GM12878 (cell line): ENCODE measurements around the gene OFD1. TPM values are rescaled to one million over a fixed set of nuclear protein-coding genes. Genes with fewer than 3 reads are reported as not detected.

Experiments used
- ATAC-seq: fragments of 200-7000 bp; cut with Tn5 transposase; 3 replicates; pipeline ENCODE4 v1.9.1; 2020; ENCODE audit warnings: mild to moderate bottlenecking, moderate library complexity
- BruUV-seq: library from RNA; stranded (reverse); fragments of 400-500 nt; replicated peaks from 2 replicates; lab custom pipeline; 2021; lab: Mats Ljungman, UMichigan
- CTCF ChIA-PET: fragments of 300-600 bp; sonication (Branson Sonifier 250); formaldehyde crosslinking; extraction: SDS; loops from one replicate; lab custom pipeline; 2021; ENCODE audit warnings: inconsistent platforms; lab: Yijun Ruan, JAX
- POLR2A ChIA-PET: fragments of 350-600 bp; formaldehyde crosslinking; extraction: SDS; loops from one replicate; lab custom pipeline; 2021; ENCODE audit warnings: inconsistent platforms; lab: Charles Lee
- RAD21 ChIA-PET: fragments of 300-600 bp; sonication (Branson Sonifier 250); formaldehyde crosslinking; loops from one replicate; lab custom pipeline; 2023; ENCODE audit warnings: antibody characterized with exemption; ENCODE audit not compliant: unreplicated experiment; lab: Charles Lee
- SMC1A ChIA-PET: fragments of 300-600 bp; sonication (Branson Sonifier 250); formaldehyde crosslinking; loops from one replicate; lab custom pipeline; 2023; ENCODE audit not compliant: unreplicated experiment, uncharacterized antibody; lab: Charles Lee
- DNase-seq: peaks from one replicate; pipeline ENCODE4 v3.0.0-alpha.2; 2011; ENCODE audit warnings: low read depth, low spot score
- FAIRE-seq: peaks from 3 replicates; lab custom pipeline; 2011; peaks lifted over from hg19 to GRCh38; lab: Jason Lieb, UNC
- H2AFZ ChIP-seq: 2 replicates; pipeline ENCODE4 v1.6.0; 2011; ENCODE audit warnings: low read depth, low read length, control low read depth; ENCODE audit not compliant: control insufficient read depth
- H3K27ac ChIP-seq: 2 replicates; pipeline ENCODE4 v1.5.1; 2011; ENCODE audit warnings: control low read depth; ENCODE audit not compliant: control insufficient read depth, insufficient read depth
- H3K27me3 ChIP-seq, 2 experiments: replicated peaks in 1 of 2; 2 replicates each; pipeline versions ENCODE4 v1.6.0 to v1.6.1; 2011; ENCODE audit warnings: low read length in 1 of 2; ENCODE audit not compliant: control insufficient read depth in 2 of 2, insufficient read depth in 2 of 2
- H3K36me3 ChIP-seq, 2 experiments: 2 replicates each; pipeline ENCODE4 v1.5.1; 2011; ENCODE audit warnings: low read length in 1 of 2; ENCODE audit not compliant: control insufficient read depth in 2 of 2, insufficient read depth in 2 of 2
- H3K4me1 ChIP-seq: 2 replicates; pipeline ENCODE4 v1.6.1; 2011; ENCODE audit warnings: mild to moderate bottlenecking, low read length, moderate library complexity, mixed read lengths; ENCODE audit not compliant: control insufficient read depth, insufficient read depth
- H3K4me2 ChIP-seq: 2 replicates; pipeline ENCODE4 v1.6.0; 2011; ENCODE audit warnings: control low read depth; ENCODE audit not compliant: control insufficient read depth, insufficient read depth
- H3K4me3 ChIP-seq: fragments of 200-600 bp; sonication (generic); 2 replicates; pipeline ENCODE4 v1.5.1; 2016
- H3K79me2 ChIP-seq: 2 replicates; pipeline ENCODE4 v1.6.0; 2011; ENCODE audit warnings: low read length; ENCODE audit not compliant: control insufficient read depth, insufficient read depth
- H3K9ac ChIP-seq: 2 replicates; pipeline ENCODE4 v1.8.0; 2011; ENCODE audit warnings: low read length, control low read depth, mixed read lengths; ENCODE audit not compliant: control insufficient read depth, insufficient read depth
- H3K9me3 ChIP-seq: replicated peaks from 3 replicates; pipeline ENCODE4 v1.5.1; 2011; ENCODE audit warnings: mild to moderate bottlenecking, low read length; ENCODE audit not compliant: control insufficient read depth, insufficient read depth
- H4K20me1 ChIP-seq: 2 replicates; pipeline ENCODE4 v1.6.0; 2011; ENCODE audit not compliant: control insufficient read depth, insufficient read depth
- ASH2L ChIP-seq: fragments of 300-600, 200-600 bp; sonication (generic); IDR thresholded peaks from 2 replicates; pipeline ENCODE4 v1.6.1; 2017; ENCODE audit warnings: low read depth, mild to moderate bottlenecking, borderline replicate concordance
- BRCA1 ChIP-seq: IDR thresholded peaks from 2 replicates; pipeline ENCODE4 v1.6.1; 2011; ENCODE audit warnings: low read depth, low read length, improper control_type of control experiment
- CEBPB ChIP-seq, 2 experiments: fragments of 150-350 bp in 1 of 2; IDR thresholded peaks; 2 replicates each; pipeline ENCODE4 v1.6.1; 2012 to 2014; ENCODE audit warnings: low read depth in 2 of 2, low read length in 2 of 2, borderline replicate concordance in 1 of 2, inconsistent platforms in 1 of 2
- CREB1 ChIP-seq: IDR thresholded peaks from 2 replicates; pipeline ENCODE4 v1.6.1; 2012; ENCODE audit warnings: low read depth, mild to moderate bottlenecking, inconsistent platforms
- HDAC6 ChIP-seq: fragments of 200-600 bp; sonication (generic); IDR thresholded peaks from one replicate; pipeline ENCODE4 v1.8.0; 2017; ENCODE audit warnings: antibody characterized with exemption; ENCODE audit not compliant: unreplicated experiment
- IRF4 ChIP-seq: IDR thresholded peaks from 2 replicates; pipeline ENCODE4 v1.6.1; 2011; ENCODE audit warnings: low read depth, low read length
- NFXL1 ChIP-seq: fragments of 450-650 bp; IDR thresholded peaks from 2 replicates; pipeline ENCODE4 v1.6.1; 2017; ENCODE audit warnings: antibody characterized with exemption, mild to moderate bottlenecking, borderline replicate concordance
- NR2C1 ChIP-seq: fragments of 450-650 bp; IDR thresholded peaks from 2 replicates; pipeline ENCODE4 v1.6.1; 2017; ENCODE audit warnings: antibody characterized with exemption, mild to moderate bottlenecking, moderate library complexity
- REST ChIP-seq: IDR thresholded peaks from 2 replicates; pipeline ENCODE4 v1.6.1; 2012; ENCODE audit warnings: mild to moderate bottlenecking, low read depth, low read length
- SIX5 ChIP-seq: IDR thresholded peaks from 2 replicates; pipeline ENCODE4 v1.6.1; 2011; ENCODE audit warnings: mild to moderate bottlenecking, low read depth, low read length, moderate library complexity; ENCODE audit not compliant: severe bottlenecking
- TAF1 ChIP-seq: IDR thresholded peaks from 2 replicates; pipeline ENCODE4 v1.6.1; 2011; ENCODE audit warnings: mild to moderate bottlenecking, low read depth, low read length, borderline replicate concordance
- TARDBP ChIP-seq: IDR thresholded peaks from 2 replicates; pipeline ENCODE4 v1.6.1; 2016; ENCODE audit warnings: borderline replicate concordance
- YBX1 ChIP-seq: fragments of 450-650 bp; IDR thresholded peaks from 2 replicates; pipeline ENCODE4 v1.6.1; 2016; ENCODE audit warnings: antibody characterized with exemption
- ZNF217 ChIP-seq: fragments of 450-650 bp; IDR thresholded peaks from 2 replicates; pipeline ENCODE4 v1.6.1; 2017; ENCODE audit warnings: antibody characterized with exemption, mild to moderate bottlenecking
- ZSCAN29 ChIP-seq: fragments of 450-650 bp; IDR thresholded peaks from 2 replicates; pipeline ENCODE4 v1.6.1; 2017; ENCODE audit warnings: mild to moderate bottlenecking, moderate library complexity
- WGBS: methylation state at CpG from one replicate; pipeline ENCODE4 v1.1.6; 2016; ENCODE audit warnings: low lambda C conversion rate; ENCODE audit not compliant: insufficient replicate concordance, insufficient coverage; ENCODE audit errors: missing lambda C conversion rate; 5-methylcytosine and 5-hydroxymethylcytosine counted together
- in situ Hi-C: fragments of 300-500 bp; cut with MboI; formaldehyde crosslinking; loops from 9 replicates; pipeline ENCODE4 v1.14.3; 2018; ENCODE audit warnings: mixed read lengths
- intact Hi-C: fragments of 100-400 bp; cut with micrococcal nuclease; formaldehyde crosslinking; loops from one replicate; pipeline ENCODE4 v1.14.2; 2022; ENCODE audit not compliant: unreplicated experiment
- polyA plus RNA-seq, 11 experiments: library from polyadenylated mRNA; depleted of rRNA in 4 of 11; unstranded in 6 of 11; stranded (reverse) in 5 of 11; fragments of >200 nt; fragmentation: Nextera tagmentation in 4 of 11; fragmentation: Illumina TruSeq in 1 of 11; extraction: Ambion mirVana in 4 of 11; extraction: Trizol in 1 of 11; gene quantifications; 1 replicate in 1 of 11; 2 replicates in 10 of 11; pipeline versions ENCODE4 v1.2.1 to v1.2.3, GENCODE V29; 2011 to 2016; ENCODE audit warnings: inconsistent platforms in 2 of 11, missing spikeins in 2 of 11, low read depth in 1 of 11
- total RNA-seq, 4 experiments: library from RNA; depleted of rRNA in 3 of 4; stranded (reverse); fragments of >200 nt in 3 of 4; fragmentation: Illumina TruSeq in 1 of 4; extraction: Trizol in 1 of 4; gene quantifications; 2 replicates each; pipeline versions ENCODE4 v1.2.1 to v1.2.3, GENCODE V29; 2013 to 2021

The OFD1 gene
- total and polyA plus RNA-seq, 10 of the 15 experiments (the other 5 are each of a cell fraction or from before 2014, with no cell fraction given): 22.4 to 77.2 (median 34.1) TPM

GRCh38 chrX:13815664-13816063 lies 81.1 kb downstream of the OFD1 start:
- SMC1A ChIA-PET: interaction anchor here (1.1 to 1.5 kb wide), 3 partner anchors 8 to 20 kb away, joined by 3 read pairs; no protein-coding TSS in a partner anchor
- no peak for FAIRE-seq
- no peak overlapping the region for H3K4me3 ChIP-seq
- WGBS: 39% methylated on average over 7 of the region's 7 CpGs
- ATAC-seq: no peak
- H3K36me3 ChIP-seq: no peaks in the 10 kb centered on the region
- H3K4me1 ChIP-seq: no peaks in the 10 kb centered on the region
- no peak overlapping the region for H3K4me2 ChIP-seq
- intact Hi-C loops: no loop called here
- BruUV-seq: no TSS peak
- H2AFZ ChIP-seq: no peak overlapping the region
- no peak for TF ChIP-seq TARDBP
- no peak for TF ChIP-seq ZSCAN29
- TF ChIP-seq, all 136 proteins: peak for 0
- H4K20me1 ChIP-seq: no peaks in the 10 kb centered on the region
- no peaks in the 10 kb centered on the region; a peak in 1 of 4 replicates for H3K27me3 ChIP-seq
- no peak overlapping the region for H3K9ac ChIP-seq
- no peak overlapping the region for H3K27ac ChIP-seq
- H3K79me2 ChIP-seq: no peaks in the 10 kb centered on the region
- DNase-seq: no peak
- no peaks in the 10 kb centered on the region for H3K9me3 ChIP-seq
- ChIA-PET RAD21 (no interaction called here), CTCF (no interaction called here), POLR2A (no interaction called here)
- in situ Hi-C loops: no loop called here

GRCh38 chrX:13816176-13816575 lies 81.6 kb downstream of the OFD1 start:
- ChIA-PET POLR2A (no interaction called here), SMC1A (interaction anchor here (1.3 kb wide), 1 partner anchor 10 kb away, joined by 3 read pairs; no protein-coding TSS in a partner anchor), RAD21 (no interaction called here), CTCF (no interaction called here)
- 36% methylated on average over 6 of the region's 6 CpGs for WGBS
- in situ Hi-C loops: no loop called here
- no peak for DNase-seq
- no peaks in the 10 kb centered on the region for H4K20me1 ChIP-seq
- H3K36me3 ChIP-seq: no peaks in the 10 kb centered on the region
- no peak overlapping the region for H2AFZ ChIP-seq
- H3K9me3 ChIP-seq: no peaks in the 10 kb centered on the region
- BruUV-seq: no TSS peak
- H3K9ac ChIP-seq: no peak overlapping the region
- intact Hi-C loops: no loop called here
- ATAC-seq: no peak
- no peak overlapping the region for H3K4me3 ChIP-seq
- no peaks in the 10 kb centered on the region for H3K4me1 ChIP-seq
- no peak overlapping the region for H3K27ac ChIP-seq
- H3K4me2 ChIP-seq: no peak overlapping the region
- no peaks in the 10 kb centered on the region; a peak in 1 of 4 replicates for H3K27me3 ChIP-seq
- no peak for TF ChIP-seq REST
- TF ChIP-seq HDAC6: no peak
- no peak for TF ChIP-seq IRF4
- TF ChIP-seq NR2C1: no peak
- no peak for TF ChIP-seq NFXL1
- TF ChIP-seq CREB1: no peak
- no peak for TF ChIP-seq YBX1
- TF ChIP-seq TAF1: no peak
- no peak for TF ChIP-seq ZNF217
- no peak for TF ChIP-seq CEBPB (IDR thresholded peaks at IDR 0.05; ENCODE audit: borderline replicate concordance in 1 of 2, low read depth in 2 of 2, low read length in 2 of 2)
- TF ChIP-seq BRCA1: no peak
- TF ChIP-seq ASH2L: no peak
- TF ChIP-seq SIX5: no peak
- H3K79me2 ChIP-seq: no peaks in the 10 kb centered on the region
- FAIRE-seq: no peak
